ENCODE data around the gene MRGPRG.

GRCh38 chr11:3225826-3226750 is 7.5 kb upstream of the MRGPRG start:
- no peak for TF ChIP-seq POLR2A (IDR thresholded peaks at IDR 0.05; ENCODE audit: low read depth, low read length)
- TF ChIP-seq POLR2AphosphoS5 (IDR thresholded peaks at IDR 0.05; ENCODE audit: low read depth, low read length): no peak
- TF ChIP-seq TAF1 (IDR thresholded peaks at IDR 0.05; ENCODE audit: borderline replicate concordance, low read depth, low read length): no peak
